ENCODE data around the gene DSN1. TPM values are rescaled to one million over a fixed set of nuclear protein-coding genes. Genes with fewer than 3 reads are reported as not detected.

The DSN1 gene
- total RNA-seq, 1 experiment from 2014 or later, result 42.5 TPM

DNA sequence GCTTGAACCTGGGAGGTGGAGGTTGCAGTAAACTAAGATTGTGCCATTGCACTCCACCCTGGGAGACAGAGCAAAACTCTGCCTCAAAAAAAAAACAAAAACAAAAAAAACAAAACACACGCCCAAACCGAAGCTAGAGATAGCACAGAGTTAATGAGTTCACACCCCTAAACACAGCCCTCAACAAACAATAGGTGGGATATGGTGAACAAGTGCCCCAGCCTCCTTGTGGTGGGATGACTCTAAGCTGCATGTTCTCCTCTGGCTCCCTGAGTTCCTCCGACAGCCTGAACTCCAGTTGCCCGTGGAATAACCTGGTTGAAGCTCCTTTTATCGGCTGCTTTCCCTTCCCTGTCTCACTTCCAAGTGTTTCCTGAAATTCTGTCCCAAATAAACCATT is 22.1 kb upstream of the DSN1 start:
- H3K4me3 Mint-ChIP-seq (ENCODE audit: low read depth, unreplicated experiment), result no peak overlapping the region
- no peaks in the 10 kb centered on the region for H3K9me3 Mint-ChIP-seq (ENCODE audit: low read depth, unreplicated experiment)
- BruUV-seq (replicated peaks), result no TSS peak
- CTCF ChIA-PET, result interaction anchor here (0.7 to 0.8 kb wide), 2 partner anchors 12 to 95 kb away, joined by 4 to 6 read pairs; no protein-coding TSS in a partner anchor
- no peak overlapping the region for H3K27ac Mint-ChIP-seq (ENCODE audit: unreplicated experiment)
- intact Hi-C loops (cut with micrococcal nuclease; ENCODE audit: unreplicated experiment), result no loop called here
- TF ChIP-seq, protein P1, sequence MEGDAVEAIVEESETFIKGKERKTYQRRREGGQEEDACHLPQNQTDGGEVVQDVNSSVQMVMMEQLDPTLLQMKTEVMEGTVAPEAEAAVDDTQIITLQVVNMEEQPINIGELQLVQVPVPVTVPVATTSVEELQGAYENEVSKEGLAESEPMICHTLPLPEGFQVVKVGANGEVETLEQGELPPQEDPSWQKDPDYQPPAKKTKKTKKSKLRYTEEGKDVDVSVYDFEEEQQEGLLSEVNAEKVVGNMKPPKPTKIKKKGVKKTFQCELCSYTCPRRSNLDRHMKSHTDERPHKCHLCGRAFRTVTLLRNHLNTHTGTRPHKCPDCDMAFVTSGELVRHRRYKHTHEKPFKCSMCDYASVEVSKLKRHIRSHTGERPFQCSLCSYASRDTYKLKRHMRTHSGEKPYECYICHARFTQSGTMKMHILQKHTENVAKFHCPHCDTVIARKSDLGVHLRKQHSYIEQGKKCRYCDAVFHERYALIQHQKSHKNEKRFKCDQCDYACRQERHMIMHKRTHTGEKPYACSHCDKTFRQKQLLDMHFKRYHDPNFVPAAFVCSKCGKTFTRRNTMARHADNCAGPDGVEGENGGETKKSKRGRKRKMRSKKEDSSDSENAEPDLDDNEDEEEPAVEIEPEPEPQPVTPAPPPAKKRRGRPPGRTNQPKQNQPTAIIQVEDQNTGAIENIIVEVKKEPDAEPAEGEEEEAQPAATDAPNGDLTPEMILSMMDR (IDR thresholded peaks at IDR 0.05; ENCODE audit: unreplicated experiment), result no peak
- peaks cover 9% of the 10 kb centered on the region for H3K36me3 Mint-ChIP-seq (ENCODE audit: insufficient read depth, unreplicated experiment)
- H3K27me3 Mint-ChIP-seq (ENCODE audit: unreplicated experiment), result no peaks in the 10 kb centered on the region
- no peaks in the 10 kb centered on the region for H3K4me1 Mint-ChIP-seq (ENCODE audit: low read depth, unreplicated experiment)
- DNase-seq, result no peak

DNA sequence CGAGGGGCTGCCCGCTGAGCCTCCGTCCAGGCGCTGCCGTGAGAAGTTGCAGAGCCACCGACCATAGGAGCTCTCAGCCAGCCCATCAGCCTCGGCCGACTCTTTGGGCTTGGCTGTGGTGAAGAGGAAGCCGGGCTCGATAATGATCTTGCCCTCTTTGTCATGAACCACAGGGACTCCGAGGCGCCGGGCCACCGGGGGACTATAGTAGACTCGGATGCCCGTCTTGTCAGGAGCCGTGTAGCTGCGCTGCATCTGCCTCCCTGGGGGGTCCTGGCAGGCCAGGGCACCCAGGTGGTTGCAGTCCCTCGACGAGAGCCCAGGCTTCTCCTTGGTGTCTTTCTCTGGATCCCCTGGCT is 20.5 kb upstream of the DSN1 start:
- Mint-ChIP-seq H3K36me3 (ENCODE audit: insufficient read depth, unreplicated experiment) (peaks cover 9% of the 10 kb centered on the region), H3K4me3 (ENCODE audit: low read depth, unreplicated experiment) (no peak overlapping the region), H3K27me3 (ENCODE audit: unreplicated experiment) (no peaks in the 10 kb centered on the region), H3K4me1 (ENCODE audit: low read depth, unreplicated experiment) (no peaks in the 10 kb centered on the region), H3K9me3 (ENCODE audit: low read depth, unreplicated experiment) (no peaks in the 10 kb centered on the region), H3K27ac (ENCODE audit: unreplicated experiment) (no peak overlapping the region)
- CTCF ChIA-PET, result no interaction called here
- TF ChIP-seq, protein P1 (IDR thresholded peaks at IDR 0.05; ENCODE audit: unreplicated experiment), result no peak
- intact Hi-C loops (cut with micrococcal nuclease; ENCODE audit: unreplicated experiment), result no loop called here
- no TSS peak for BruUV-seq (replicated peaks)
- no peak for DNase-seq

DNA sequence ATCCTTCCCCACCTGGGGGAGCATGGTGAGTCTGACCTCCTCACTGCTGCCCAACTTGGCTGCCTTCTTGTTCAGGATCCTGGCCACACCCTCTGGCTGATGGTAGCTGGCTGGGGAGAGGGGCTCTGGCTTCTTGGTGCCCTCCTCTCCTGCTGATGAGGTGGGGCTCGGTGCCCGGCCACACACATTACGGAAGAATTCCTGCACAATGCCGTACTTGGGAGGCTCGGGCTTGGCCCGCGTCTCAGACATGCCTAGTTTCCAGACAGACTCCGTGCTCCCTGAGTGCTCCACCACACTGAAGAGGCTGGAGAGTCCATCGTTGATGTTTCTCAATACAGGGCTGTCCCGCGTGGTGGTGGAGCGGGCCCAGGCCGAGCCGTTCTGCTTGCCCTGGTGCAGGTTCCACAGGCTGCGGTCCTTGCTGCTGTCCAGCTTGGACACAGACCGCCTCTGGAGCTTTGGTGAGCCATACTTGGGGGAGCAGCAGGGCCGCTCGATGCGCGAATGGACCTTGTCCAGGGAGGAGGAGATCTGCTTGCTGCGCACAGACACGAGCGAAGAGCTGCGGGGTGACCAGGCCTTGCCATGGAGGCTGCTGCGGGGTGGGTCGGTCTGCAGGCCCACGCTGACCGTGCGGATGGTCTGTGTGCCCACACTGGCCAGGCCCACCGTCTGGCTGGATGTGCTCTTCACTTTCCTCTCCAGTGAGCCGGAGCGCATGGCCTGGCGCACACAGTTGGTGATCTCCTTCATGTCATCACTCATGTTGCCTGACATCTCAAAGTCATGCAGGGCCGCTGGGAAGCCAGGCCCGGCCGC is 19.9 kb upstream of the DSN1 start:
- Mint-ChIP-seq H3K27me3 (ENCODE audit: unreplicated experiment) (no peaks in the 10 kb centered on the region), H3K36me3 (ENCODE audit: insufficient read depth, unreplicated experiment) (peaks cover 9% of the 10 kb centered on the region)
- BruUV-seq (replicated peaks), result no TSS peak

DNA sequence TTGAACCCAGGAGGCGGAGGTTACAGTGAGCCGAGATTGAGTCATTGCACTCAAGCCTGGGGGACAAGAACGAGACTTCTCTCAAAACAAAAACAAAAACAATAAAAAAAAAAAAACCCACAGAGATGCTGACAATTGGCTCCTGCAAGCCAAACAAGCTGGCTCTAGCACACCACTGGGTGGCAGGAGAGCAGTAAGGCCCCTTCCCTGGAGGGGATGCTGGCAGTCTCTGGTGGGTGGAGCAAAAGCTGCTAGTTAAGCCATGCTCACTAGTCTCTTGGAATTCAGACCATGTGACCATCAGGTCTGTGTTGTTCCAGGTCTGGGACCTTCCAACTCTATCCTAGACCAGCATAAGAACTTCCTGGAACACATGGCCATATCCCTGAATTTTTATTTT is 18.9 kb upstream of the DSN1 start:
- TF ChIP-seq, protein P1 (IDR thresholded peaks at IDR 0.05; ENCODE audit: unreplicated experiment), result no peak
- Mint-ChIP-seq H3K27ac (ENCODE audit: unreplicated experiment) (no peak overlapping the region), H3K4me1 (ENCODE audit: low read depth, unreplicated experiment) (no peaks in the 10 kb centered on the region), H3K36me3 (ENCODE audit: insufficient read depth, unreplicated experiment) (peaks cover 9% of the 10 kb centered on the region), H3K27me3 (ENCODE audit: unreplicated experiment) (no peaks in the 10 kb centered on the region), H3K4me3 (ENCODE audit: low read depth, unreplicated experiment) (no peak overlapping the region), H3K9me3 (ENCODE audit: low read depth, unreplicated experiment) (no peaks in the 10 kb centered on the region)
- no TSS peak for BruUV-seq (replicated peaks)
- DNase-seq, result peak; percentile 72
- CTCF ChIA-PET, result interaction anchor here (0.6 to 1.4 kb wide), 8 partner anchors 16 to 127 kb away, joined by 3 to 9 read pairs (median 4); a partner anchor contains a TSS
- intact Hi-C loops (cut with micrococcal nuclease; ENCODE audit: unreplicated experiment), result loop anchor here (2.0 kb wide), 1 partner anchor 94 kb away; no protein-coding TSS in a partner anchor

More for the DNA sequence above, 19.9 kb upstream of the DSN1 start:
- H3K27ac Mint-ChIP-seq (ENCODE audit: unreplicated experiment), result no peak overlapping the region
- DNase-seq, result no peak
- H3K4me1 Mint-ChIP-seq (ENCODE audit: low read depth, unreplicated experiment), result no peaks in the 10 kb centered on the region
- no peak overlapping the region for H3K4me3 Mint-ChIP-seq (ENCODE audit: low read depth, unreplicated experiment)
- intact Hi-C loops (cut with micrococcal nuclease; ENCODE audit: unreplicated experiment), result loop anchor here (2.0 kb wide), 1 partner anchor 93 kb away; no protein-coding TSS in a partner anchor
- TF ChIP-seq, protein P1 (IDR thresholded peaks at IDR 0.05; ENCODE audit: unreplicated experiment), result no peak
- CTCF ChIA-PET, result no interaction called here
- no peaks in the 10 kb centered on the region for H3K9me3 Mint-ChIP-seq (ENCODE audit: low read depth, unreplicated experiment)

Measured in Calu3 (cell line).